ENCODE measurements around the gene DRD4.
"Not testable (repeated sequence)": the region's sequence is repeated elsewhere in the genome, so short reads cannot be mapped to it uniquely, and the experiment has no call there.

The DRD4 gene

DNA sequence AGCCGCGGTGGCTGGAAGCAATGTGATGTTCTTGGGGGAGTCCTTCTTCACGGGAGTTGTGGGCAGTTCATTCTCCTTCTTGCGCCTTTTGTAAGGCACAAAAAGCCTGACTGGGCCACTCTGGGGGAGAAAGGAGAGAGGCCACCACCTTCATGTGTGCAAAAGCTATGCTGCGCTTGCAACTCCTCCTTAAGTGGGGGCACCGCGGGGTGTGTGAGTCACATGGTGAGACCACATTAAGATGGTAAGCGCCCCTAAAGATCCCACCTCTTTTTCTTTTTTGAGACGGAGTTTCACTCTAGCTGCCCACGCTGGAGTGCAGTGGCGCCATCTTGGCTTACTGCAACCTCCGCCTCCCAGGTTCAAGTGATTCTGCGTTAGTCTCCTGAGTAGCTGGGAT is 43.9 kb downstream of the DRD4 start:
- DNase-seq, result peak; percentile 46 to 51

DNA sequence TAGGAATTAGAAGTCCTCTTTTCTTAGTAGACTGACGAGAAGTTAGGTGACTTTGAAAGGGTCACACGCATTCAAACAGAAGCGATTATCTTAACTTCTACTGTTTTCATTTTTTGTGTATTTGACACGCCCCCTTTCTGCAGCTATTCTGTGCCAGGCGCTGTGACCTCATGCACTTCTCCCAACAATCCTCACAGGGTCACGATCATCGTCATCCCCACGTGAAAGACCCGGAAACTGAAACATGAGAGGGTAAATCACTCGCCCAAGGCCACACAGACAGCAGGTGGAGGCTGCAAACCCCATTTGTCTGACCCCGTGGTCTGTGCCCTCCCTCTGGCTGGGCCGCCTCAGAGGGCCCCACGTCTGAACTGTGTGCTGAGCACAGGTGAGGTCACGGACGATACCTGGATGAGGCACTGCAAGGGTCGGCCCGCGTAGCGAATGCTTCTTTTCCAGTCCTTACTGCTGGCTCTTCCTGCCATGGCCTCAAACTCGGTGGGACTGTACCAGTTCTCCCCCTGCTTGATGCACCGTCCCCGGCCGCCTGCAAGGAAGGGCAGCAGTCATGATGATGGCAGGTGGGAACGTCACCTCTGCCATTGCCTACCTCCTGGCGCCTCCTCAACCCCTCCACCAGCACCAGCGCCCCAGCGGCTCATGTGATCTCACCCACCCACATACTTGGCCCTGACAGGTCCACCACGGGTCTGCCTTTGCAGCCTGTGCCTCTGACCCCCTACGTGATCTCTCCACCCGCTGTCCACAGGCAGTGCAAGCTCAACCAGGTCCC is 49.6 kb downstream of the DRD4 start:
- DNase-seq, result no peak

DNA sequence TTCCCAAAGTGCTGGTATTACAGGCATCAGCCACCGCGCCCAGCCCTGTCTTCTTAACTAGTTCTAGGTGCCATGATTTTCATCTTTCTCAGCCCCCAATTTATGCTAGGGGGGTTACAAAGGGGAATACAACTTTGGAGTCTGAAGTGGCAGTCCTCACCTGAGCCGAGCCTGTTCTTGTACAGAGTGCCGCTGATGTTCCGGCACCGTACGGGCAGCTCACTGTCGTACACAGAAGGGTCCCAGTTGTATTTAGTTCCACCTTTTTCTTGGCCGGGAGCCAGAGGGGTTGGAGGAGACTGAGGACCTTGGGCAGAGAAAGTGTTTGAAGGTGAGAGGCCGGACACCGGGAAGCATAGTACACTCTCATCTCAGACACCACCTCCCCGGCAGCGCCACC is 50.7 kb downstream of the DRD4 start:
- DNase-seq, result no peak

GRCh38 chr11:688681-689080 is 51.6 kb downstream of the DRD4 start:
- DNase-seq, result no peak

DNA sequence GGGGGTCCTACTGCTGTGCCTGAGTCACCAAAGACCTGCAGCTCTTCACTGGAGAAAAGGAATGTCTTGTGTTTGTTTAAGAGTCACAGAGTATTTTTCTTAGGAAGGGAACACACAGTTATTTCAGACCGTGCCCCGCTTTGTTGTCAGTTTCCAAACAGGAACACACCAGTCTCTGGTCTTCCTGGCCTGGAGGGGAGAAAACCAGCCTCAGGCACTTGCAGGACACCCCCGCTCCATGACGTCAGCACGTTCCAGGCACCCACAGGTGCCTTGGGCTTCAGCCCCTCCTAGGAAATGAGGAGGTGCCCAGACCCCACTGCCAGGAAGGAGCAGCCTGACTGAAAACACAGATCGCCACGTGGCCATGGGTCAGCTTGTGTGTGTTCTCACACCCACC is 52.6 kb downstream of the DRD4 start:
- DNase-seq, result no peak

- not testable (repeated sequence) for DNase-seq
Measured at GRCh38 chr11:690244-690643, 53.2 kb downstream of the DRD4 start.

Measured in activated T-cell treated with anti-CD3 and anti-CD28 coated beads, Interleukin-2, amount 50 U/mL, for 48 hours (primary cell).